ENCODE measurements around the gene KIAA0319L. TPM values are rescaled to one million over a fixed set of nuclear protein-coding genes. Genes with fewer than 3 reads are reported as not detected.

KIAA0319L gene
- total RNA-seq, 1 donor from 2014 or later: 79.6 TPM

GRCh38 chr1:35519432-35519831 lies 37.8 kb downstream of the KIAA0319L start:
- Histone ChIP-seq H3K4me3 (no peak overlapping the region), H3K9me3 (peaks cover 8% of the 10 kb centered on the region), H3K36me3 (no peaks in the 10 kb centered on the region), H3K4me1 (peaks cover 7% of the 10 kb centered on the region), H3K27ac (no peak overlapping the region), H3K27me3 (ENCODE audit: low read depth) (no peaks in the 10 kb centered on the region)
- TF ChIP-seq CTCF (IDR thresholded peaks at IDR 0.05): no peak
- intact Hi-C loops (cut with DNase I): no loop called here
- ATAC-seq: no peak
- DNase-seq: no peak

- no peak for ATAC-seq
- intact Hi-C loops (cut with DNase I): no loop called here
- Histone ChIP-seq H3K9me3 (peaks cover 8% of the 10 kb centered on the region), H3K27ac (no peak overlapping the region), H3K4me1 (peaks cover 7% of the 10 kb centered on the region), H3K27me3 (ENCODE audit: low read depth) (no peaks in the 10 kb centered on the region), H3K4me3 (no peak overlapping the region), H3K36me3 (no peaks in the 10 kb centered on the region)
- no peak for TF ChIP-seq CTCF (IDR thresholded peaks at IDR 0.05)
- DNase-seq: no peak
These were observed 39.0 kb downstream of the KIAA0319L start for GRCh38 chr1:35518183-35518582.

- H3K9me3 ChIP-seq: no peaks in the 10 kb centered on the region
- DNase-seq: no peak
- TF ChIP-seq CTCF (IDR thresholded peaks at IDR 0.05): no peak
- H3K4me1 ChIP-seq: peaks cover 23% of the 10 kb centered on the region
- intact Hi-C loops (cut with DNase I): no loop called here
- H3K27ac ChIP-seq: no peak overlapping the region
- no peak for ATAC-seq
- H3K36me3 ChIP-seq: peaks cover 6% of the 10 kb centered on the region
- H3K27me3 ChIP-seq (ENCODE audit: low read depth): no peaks in the 10 kb centered on the region
- H3K4me3 ChIP-seq: no peak overlapping the region
These were observed 45.9 kb downstream of the KIAA0319L start for GRCh38 chr1:35511305-35511704.

GRCh38 chr1:35509558-35509957 lies 47.6 kb downstream of the KIAA0319L start:
- no peaks in the 10 kb centered on the region for H3K9me3 ChIP-seq
- TF ChIP-seq CTCF (IDR thresholded peaks at IDR 0.05): no peak
- intact Hi-C loops (cut with DNase I): no loop called here

GRCh38 chr1:35507947-35508346 lies 49.3 kb downstream of the KIAA0319L start:
- H3K4me1 ChIP-seq: peaks cover 35% of the 10 kb centered on the region

More at GRCh38 chr1:35509558-35509957, 47.6 kb downstream of the KIAA0319L start:
- peaks cover 35% of the 10 kb centered on the region for H3K4me1 ChIP-seq
- DNase-seq (no peak), ATAC-seq (no peak)
- no peak overlapping the region for H3K27ac ChIP-seq
- H3K36me3 ChIP-seq: peaks cover 18% of the 10 kb centered on the region
- no peaks in the 10 kb centered on the region for H3K27me3 ChIP-seq (ENCODE audit: low read depth)
- H3K4me3 ChIP-seq: no peak overlapping the region

More at GRCh38 chr1:35507947-35508346, 49.3 kb downstream of the KIAA0319L start:
- DNase-seq (no peak), ATAC-seq (no peak)
- no peaks in the 10 kb centered on the region for H3K9me3 ChIP-seq
- intact Hi-C loops (cut with DNase I): no loop called here
- no peak for TF ChIP-seq CTCF (IDR thresholded peaks at IDR 0.05)
- H3K27me3 ChIP-seq (ENCODE audit: low read depth): no peaks in the 10 kb centered on the region
- H3K36me3 ChIP-seq: peaks cover 18% of the 10 kb centered on the region
- no peak overlapping the region for H3K27ac ChIP-seq
- H3K4me3 ChIP-seq: no peak overlapping the region
